Urothelium cell line (cell line): ENCODE results near the gene FBXO41.

Experiments
- DNase-seq: peaks from one replicate; pipeline ENCODE4 v3.0.0; 2011; ENCODE audit warnings: low spot score, mixed read lengths
- FAIRE-seq: peaks from 2 replicates; lab custom pipeline; 2011; peaks lifted over from hg19 to GRCh38; lab: Jason Lieb, UNC

FBXO41 gene, protein sequence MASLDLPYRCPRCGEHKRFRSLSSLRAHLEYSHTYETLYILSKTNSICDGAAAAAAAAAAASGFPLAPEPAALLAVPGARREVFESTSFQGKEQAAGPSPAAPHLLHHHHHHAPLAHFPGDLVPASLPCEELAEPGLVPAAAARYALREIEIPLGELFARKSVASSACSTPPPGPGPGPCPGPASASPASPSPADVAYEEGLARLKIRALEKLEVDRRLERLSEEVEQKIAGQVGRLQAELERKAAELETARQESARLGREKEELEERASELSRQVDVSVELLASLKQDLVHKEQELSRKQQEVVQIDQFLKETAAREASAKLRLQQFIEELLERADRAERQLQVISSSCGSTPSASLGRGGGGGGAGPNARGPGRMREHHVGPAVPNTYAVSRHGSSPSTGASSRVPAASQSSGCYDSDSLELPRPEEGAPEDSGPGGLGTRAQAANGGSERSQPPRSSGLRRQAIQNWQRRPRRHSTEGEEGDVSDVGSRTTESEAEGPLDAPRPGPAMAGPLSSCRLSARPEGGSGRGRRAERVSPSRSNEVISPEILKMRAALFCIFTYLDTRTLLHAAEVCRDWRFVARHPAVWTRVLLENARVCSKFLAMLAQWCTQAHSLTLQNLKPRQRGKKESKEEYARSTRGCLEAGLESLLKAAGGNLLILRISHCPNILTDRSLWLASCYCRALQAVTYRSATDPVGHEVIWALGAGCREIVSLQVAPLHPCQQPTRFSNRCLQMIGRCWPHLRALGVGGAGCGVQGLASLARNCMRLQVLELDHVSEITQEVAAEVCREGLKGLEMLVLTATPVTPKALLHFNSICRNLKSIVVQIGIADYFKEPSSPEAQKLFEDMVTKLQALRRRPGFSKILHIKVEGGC

DNA sequence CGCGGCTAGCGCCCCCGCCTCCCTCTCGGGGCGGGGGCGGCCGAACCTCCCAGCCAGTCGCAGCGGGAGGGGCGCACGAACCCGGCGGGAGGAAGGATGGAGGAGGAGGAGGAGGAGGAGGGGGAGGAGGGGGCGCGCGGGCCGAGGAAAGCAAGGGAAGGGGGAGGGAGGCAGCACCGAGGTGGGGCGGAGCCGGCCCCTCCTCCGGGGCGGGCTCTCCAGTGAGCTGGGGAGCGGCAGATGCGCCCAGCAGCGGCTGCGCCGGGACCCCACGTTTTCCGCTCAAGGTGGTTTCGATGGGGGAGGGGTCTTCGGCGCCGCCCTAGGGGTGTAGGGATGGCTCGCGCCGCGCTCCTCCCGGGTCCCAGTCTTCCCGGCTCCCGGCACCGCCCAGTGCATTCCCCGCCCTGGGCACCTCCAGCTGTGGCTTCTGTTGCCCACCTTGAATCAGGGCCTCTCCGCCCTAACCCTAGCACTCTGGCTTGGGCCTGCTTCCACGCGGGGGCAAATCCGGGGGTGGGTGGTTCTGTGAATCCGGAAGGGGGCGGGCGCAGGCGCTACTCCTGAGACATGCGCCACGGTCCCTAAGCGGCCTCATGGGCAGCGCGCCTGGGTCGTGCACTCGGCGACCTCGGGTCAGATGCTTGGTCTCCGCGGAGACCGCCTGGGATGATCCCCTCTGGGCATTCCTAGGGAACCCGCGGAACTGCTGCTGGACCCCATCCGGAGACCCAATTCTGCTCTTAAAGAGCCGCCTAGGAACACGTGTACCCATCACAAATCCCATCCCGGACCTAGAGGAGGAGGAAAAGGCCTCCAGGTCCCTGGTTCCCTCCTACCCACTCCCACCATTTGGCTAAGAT is at the start of gene FBXO41:
Gene FBXO41, minus strand, starts transcription at position 183 of the 863 bp plus-strand sequence. CDS start 14,848 bp downstream, outside the sequence.
- FAIRE-seq (peak; percentile 46), DNase-seq (peak; percentile 88)

DNA sequence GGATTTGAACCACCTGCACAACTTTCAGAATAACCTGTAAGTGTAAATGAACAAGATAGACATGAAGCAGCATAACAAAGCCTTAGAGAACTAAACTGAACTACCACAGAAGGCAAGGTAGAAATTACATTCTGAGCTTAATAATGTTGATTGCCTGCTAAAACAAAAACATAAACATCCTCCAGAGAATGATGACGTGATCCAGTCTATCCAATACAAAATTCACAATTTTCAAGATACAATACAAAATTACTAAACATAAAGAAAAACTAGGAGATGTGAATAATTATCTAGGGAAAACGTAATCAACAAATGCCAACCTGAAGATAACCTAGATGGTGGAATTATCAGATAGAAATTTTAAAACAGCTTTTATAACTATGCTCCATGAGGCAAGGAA is 49.8 kb upstream of the FBXO41 start:
- DNase-seq, result no peak
- FAIRE-seq, result no peak

DNA sequence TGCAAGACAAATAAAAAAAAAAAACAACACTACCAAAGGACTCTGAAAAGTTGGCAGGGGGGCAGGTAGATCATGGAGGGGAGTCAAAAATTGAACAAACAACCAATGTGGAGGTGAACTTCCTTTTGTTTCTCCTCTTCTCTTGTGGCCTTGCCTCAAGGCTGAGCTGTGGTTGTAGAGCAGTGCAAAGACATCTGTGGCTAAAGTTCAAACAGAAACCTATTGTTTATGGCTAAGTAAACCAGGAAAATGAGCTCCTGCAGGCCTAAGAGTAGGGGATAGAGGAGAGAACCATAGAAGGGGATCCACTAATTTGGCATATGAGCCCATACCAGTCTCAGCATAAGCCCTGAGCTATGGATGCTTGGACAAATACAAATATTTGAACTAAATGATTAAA is 49.3 kb upstream of the FBXO41 start:
- DNase-seq (no peak), FAIRE-seq (no peak)

DNA sequence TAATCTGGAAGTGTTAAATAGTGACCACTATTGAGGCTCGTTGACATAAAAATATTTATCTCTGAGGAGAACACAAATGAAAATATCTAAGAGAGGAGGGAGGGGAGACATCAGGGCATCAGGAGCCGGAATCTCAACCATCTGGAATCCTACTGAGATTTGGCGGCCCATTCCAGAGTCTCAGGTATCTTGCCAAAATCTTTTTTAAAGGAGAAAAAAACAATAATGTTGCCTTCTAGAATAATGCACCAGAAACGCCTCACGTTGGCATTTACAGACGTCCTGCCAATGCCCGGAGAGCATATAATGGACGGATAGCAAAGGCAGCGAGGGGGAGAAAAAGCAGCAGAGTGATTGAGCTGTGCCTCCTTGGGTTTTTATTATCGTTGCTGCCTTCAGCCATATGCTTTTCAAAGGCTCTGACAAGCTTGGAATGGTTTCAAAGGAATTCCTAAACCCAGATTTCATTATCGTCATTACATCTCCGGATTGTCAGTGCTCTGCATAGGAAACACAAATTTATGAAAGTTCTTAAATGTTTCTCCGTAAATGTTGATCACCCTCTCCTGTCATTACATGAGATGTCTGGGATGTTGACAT is 39.9 kb upstream of the FBXO41 start:
- DNase-seq (no peak), FAIRE-seq (no peak)

DNA sequence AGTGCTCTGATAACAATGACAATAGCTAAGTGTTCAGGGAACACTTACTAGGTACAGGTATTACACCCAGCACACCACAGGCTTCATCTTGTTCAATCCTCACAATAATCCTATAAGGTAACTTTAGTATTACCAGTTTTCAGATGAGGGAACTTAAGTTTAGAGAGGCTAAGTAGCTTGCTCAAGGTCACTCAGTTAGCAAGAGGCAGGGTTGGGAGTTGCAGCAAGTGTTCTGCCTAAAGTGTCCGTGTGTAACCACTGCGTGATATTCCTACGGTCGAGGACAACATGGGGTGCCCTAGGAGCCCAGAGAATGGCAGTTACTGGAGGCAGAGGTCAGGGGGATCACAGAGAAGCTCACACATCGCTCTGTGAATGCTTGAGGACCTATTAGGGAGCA is 39.3 kb upstream of the FBXO41 start:
- DNase-seq (no peak), FAIRE-seq (peak; percentile 30)

DNA sequence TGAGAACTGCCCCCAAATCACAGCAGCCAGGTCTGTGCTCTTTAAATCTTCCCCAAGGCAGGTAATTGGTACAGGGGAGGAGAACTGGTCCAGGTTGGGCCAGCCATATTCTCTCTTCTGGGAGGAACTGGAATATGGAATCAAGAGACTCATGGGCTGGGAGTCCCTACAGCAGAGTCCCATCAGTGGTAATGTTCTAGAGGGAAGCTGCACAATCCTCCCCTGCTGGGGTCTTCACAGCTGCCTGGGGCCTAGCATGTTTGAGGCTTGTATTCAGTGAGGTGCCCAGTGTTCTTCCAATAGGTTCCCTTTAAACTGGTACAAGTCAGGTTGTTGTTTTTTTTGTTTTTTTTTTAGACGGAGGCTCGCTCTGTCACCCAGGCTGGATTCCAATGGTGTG is 30.2 kb upstream of the FBXO41 start:
- DNase-seq (no peak), FAIRE-seq (no peak)

DNA sequence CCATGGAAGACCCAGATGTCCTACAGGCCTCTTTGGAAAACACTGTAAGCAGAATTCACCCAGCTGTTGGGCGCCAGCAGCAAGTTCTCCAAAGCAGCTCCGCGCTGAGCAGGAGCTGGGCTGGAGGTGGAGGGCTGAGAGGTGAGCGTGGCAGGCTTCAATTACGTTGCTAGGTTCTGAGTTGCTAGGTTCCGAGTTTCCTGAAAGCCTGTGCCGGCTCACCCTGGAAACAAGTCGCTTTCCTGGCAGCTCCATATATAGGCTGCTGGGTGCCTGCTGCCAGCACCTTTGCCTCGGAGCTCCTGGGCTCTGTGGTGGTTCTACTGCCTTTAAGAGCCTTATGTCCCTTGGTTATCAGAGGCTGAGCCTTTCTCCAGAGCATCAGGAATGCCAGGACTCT is 23.4 kb upstream of the FBXO41 start:
- FAIRE-seq (no peak), DNase-seq (no peak)

DNA sequence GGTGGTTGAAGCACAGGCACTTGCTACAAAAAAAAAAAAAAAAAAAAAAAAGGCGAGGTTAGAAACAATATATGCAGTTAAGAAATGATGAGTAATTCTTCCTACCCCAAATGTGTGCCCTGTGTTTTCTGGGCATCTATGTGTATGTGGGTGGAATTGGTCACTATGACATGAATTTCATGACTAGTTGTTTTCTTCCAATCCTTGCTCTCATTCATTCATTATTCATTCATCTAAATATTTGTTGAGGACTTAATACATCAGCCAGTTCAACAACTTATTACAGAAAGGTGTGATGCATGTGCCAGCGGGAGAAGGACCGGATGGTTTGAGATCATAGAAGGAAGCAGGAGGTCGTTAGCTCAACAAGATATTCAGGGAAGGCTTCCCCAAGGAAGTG is 17.4 kb upstream of the FBXO41 start:
- DNase-seq (no peak), FAIRE-seq (no peak)

DNA sequence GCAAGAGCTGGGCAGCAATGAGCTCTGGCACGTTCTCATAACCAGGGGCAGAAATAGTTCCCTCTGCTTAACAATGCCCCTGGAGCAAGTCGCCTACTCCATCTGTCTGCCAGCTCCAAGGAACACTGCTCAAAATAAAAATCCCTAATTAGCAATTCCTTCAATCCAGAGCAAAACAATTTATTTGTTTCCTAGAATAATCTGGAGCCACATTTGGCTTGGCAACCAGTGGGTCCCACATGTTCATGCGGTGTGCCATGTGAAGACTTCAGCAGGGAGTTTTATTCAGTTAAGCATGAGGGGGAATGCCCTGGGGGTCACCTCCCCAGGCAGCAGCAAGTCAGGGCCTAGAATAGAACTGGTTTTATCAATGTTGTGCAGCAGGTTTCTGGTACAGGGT is 16.6 kb upstream of the FBXO41 start:
- FAIRE-seq (no peak), DNase-seq (no peak)

DNA sequence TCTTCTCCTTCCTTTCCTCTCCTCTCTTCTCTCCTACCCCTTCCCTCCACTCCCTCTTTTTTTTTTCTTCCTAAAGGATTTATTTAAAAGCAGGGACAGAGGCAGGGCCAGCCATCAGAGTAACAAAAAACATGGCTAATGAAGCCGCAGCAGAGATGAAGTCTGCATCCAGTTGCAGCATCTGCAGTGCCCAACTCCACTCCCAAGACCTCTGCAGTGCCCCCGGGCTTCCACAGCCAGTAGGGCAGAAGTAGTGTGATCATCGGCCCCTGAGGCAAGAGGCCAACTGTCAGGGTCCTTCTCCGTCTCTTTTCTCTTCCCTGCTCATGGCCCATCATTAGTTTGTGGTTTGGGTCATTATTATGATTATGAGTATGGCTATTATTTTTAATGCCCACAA is 13.3 kb upstream of the FBXO41 start:
- DNase-seq, result no peak
- FAIRE-seq, result no peak

DNA sequence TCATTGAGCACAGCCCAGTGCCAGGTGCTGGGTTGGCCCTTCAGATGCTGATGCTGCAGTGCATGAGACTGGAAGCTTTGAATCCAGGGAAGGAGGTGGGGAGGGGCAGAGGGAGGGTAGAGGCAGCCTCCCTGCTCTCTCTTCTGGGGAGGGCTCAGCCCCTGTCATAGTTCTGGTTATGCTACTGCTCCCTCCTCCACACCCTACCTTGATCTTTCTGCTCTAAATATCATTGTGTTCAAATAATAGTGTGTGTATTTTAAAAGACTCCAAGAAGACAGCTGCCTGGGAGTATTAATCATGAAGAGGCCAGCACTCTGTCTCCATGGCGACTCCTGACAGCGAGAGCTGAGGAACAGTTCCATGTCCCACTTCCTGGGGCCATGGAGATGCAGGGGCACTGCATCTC is 12.9 kb upstream of the FBXO41 start:
- no peak for FAIRE-seq
- DNase-seq, result peak; percentile 47

DNA sequence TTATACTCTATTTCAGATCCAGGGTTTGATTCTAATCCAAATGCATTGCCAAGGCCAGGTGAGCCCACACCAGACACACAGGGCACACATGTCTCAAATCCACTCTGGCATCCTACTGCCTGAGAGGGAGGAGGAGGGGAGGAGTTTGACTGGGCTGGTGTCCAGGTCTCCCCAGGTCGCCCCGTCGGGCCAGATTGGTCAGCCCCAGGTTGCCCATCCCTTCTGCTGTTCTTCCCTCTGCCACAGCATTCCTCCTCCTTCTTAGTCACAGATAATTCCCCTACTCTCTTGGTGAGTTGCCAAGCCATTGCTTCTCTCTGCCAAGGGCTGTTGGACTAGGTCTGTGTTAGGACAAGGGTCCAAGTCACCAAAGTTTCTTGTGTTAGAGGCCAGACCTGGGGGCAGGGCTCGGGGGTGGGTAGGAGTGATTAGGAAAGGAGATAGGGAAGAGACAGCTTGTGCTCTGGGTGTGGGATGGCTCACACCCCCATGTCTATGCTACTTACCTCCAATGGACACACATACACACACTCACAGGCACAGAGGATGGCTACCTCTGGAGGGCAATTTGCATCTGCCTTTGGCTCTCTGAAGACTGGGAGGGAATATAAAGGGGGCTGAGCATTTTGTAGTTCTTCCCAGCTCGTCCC is 11.6 kb upstream of the FBXO41 start:
- DNase-seq (peak; percentile 55), FAIRE-seq (no peak)

DNA sequence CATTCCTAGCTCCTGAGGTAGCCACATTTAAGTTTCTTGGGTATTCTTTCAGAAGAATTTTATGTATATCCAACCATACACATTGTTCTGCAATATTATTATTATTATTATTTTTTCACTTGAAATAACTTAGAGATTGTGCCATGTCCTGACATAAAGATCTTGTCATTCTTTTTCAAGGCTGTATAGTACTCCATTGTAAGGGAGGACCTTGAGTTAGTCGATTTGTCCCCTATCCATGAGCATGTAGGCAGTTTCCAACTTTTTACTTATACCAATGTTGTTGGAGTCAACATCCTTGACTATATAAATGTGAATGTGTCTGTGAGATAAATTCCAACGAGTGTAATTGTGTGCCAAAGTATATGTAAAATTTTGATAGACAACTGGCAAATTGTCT is 10.0 kb upstream of the FBXO41 start:
- FAIRE-seq, result no peak

DNA sequence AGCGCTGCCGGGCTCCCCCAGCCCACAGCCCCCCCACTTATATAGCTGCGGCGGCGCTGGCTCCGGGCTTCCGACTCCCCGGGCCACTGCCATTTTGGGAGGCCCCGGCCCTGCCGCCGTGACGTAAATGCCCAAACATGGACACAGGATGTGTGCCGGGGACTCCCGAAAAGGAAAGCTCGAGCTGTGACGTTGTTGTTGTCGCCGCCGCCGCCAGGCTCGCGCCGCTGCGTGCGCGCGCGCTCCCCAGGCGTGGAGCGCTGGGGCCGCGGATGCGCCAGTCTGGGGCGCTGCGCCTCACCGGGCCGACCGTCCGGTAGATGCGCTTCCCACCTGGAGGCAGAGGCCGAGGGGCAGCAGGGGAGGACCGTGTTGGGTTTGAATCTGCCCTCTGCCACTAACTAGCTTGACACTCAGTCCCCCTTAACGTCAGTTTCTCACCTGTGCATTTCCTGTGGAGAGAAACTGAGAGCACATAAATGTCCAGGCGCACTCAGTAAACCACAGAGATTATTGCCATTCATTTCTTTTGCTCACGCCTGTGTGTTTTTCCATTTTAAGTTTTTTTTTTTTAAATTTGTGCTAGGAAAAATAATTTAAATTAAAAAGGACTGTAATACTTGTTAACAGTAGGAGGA is 9.4 kb upstream of the FBXO41 start, which contains the start of gene EGR4:
Gene EGR4, minus strand, starts transcription at position 15 of the 638 bp plus-strand sequence. CDS start 231 bp downstream, outside the sequence.
- peak; percentile 96 for DNase-seq
- peak; percentile 94 for FAIRE-seq

More for the DNA sequence above, 10.0 kb upstream of the FBXO41 start:
- DNase-seq, result no peak

DNA sequence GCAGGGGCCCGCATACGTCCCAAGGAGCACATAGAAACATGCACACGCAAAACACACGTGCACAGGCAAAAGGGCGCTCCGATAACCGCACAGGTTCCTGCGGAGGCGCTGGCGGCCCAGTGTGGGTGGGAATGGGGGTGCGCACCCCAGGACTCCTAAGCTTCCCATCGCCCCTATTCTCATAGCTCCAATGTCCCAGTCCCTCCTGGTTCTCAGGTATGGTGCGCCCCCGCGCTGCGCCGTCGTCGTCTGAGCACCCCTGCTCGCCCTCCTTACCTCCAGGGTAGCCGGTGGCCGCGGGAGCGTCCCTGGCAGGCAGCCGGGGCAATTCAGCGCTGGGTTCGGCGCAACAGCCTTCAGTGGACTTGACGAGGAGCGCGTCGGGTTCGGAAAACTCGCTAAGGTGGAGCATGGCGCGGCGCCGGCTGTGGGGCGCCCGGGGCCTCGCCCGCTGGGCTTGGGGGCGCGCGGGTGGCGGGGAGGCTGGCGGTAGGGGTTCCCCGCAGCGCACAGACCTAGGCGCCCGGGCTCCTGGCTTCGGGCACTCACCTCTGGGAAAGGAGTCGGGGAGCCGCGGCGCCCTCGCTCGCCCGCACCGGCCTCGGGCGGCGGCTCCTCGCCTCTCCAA is 8.7 kb upstream of the FBXO41 start:
- FAIRE-seq, result no peak
- peak; percentile 26 for DNase-seq

DNA sequence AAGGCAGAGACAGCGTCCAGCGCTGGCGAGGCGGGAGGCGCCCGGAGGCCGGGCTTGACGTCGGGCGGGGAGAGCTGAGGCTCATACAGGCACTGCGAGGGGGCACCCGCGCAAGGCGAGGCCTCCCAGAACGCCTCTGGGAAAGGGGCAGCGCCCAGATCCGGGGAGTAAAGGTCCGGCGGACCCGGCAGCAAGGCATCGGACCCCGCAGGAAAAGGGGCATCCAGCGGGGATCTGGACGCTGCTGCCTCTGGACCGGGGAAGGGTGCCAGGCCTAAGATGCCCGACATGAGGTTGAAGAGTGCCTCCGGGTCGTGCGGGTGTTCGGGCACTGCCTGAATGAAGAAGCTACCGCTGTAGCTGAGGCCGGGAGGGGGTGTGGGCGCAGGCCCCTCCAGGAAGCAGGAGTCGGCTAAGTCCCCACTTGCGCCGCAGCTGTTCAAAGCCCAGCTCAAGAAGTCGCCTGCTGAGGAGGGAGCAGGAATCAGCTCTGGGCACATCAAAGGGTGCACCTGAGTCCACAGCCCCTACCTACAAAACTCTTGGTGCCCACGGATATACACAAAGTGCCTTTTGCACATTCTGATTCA is 8.1 kb upstream of the FBXO41 start:
- FAIRE-seq, result no peak
- no peak for DNase-seq

DNA sequence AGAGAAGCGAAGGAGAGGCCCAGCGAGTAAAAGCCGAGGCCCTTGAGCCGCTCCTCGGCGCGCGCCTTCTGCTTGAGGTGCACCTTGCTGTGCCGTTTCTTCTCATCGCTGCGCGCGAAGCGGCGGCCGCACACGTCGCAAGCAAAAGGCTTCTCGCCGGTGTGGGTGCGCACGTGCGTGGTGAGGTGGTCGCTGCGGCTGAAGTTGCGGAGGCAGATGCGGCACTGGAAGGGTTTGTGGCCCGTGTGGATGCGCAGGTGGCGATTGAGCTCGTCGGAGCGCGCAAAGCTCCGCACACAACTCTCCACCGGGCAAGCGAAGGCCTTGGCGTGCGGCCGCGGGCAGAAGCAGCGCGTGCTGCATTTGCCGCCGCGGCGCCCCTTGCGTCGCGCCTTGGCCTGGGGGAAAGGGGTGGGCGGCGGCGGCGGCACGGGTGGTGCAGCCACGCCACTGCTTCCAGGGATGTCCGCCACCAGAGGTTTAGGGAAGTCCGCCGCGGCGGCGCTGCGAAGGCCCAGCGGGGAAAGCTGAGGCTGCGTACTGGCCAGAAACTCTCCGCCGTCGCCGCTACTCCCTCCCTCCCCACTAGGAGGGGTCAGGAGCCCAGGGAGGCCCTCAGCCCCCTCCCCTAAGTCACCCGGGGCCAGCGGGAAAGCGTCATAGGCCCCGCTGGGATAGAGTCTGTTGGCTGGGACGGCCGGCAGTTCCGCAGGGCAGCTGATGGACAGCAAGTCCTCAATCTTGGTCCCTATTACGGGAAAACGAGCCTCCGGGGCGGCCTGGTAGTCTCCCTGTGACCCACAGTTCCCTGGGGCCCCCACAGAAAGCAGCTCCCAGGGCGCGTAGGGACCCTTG is 7.4 kb upstream of the FBXO41 start:
- FAIRE-seq, result no peak
- DNase-seq, result peak; percentile 42

DNA sequence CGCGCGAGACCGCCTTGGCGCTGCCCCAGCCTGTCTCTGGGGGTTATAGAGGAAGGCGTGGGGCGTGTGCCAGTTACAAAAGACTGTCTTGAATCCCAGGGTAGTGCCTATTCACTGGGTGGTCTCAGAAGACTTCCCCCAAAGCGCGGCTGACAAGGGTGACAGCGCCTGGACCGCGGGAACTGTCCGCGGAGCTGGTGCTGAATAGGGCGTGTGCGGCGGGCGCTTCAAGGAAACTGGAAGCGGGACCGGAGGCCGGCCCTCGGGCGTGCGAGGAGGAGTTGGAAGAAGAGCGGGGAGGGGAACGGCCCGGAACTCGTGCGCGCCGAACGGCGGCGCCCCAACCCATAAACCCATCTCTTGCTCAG is 6.8 kb upstream of the FBXO41 start:
- no peak for FAIRE-seq

More for the DNA sequence above, 6.8 kb upstream of the FBXO41 start:
- peak; percentile 88 for DNase-seq
